Tibial nerve (tissue), 4 donors: Measurements from ENCODE around the gene BRSK1.

Experiments used
- CTCF ChIP-seq, 5 experiments: fragments of 200-600 bp in 3 of 5; fragments of 450-650 bp in 2 of 5; sonication (generic) in 3 of 5; IDR thresholded peaks; one replicate each; pipeline ENCODE4 v1.5.1; 2016 to 2019; ENCODE audit warnings: antibody characterized with exemption in 5 of 5, mild to moderate bottlenecking in 3 of 5, moderate library complexity in 2 of 5
- EP300 ChIP-seq, 2 donors: sonication (generic); formaldehyde crosslinking; IDR thresholded peaks; one replicate each; pipeline ENCODE4 v1.6.1; 2017; ENCODE audit warnings: antibody characterized with exemption in 2 of 2, mild to moderate bottlenecking in 1 of 2

- no peak for TF ChIP-seq EP300 (IDR thresholded peaks at IDR 0.05)
- no peak for TF ChIP-seq CTCF (IDR thresholded peaks at IDR 0.05)
Measured at GRCh38 chr19:55341595-55342531, 58.1 kb downstream of the BRSK1 start.
